ENCODE results near the gene CLSTN3. TPM values are rescaled to one million over a fixed set of nuclear protein-coding genes. Genes with fewer than 3 reads are reported as not detected.

Gene CLSTN3
- total and polyA plus RNA-seq, 2 donors (not counting 3 experiments of a cell fraction or from before 2014, with no cell fraction given) = 27.8 to 45.9 TPM

GRCh38 chr12:7101047-7101693, 29.0 kb upstream of the CLSTN3 start:
- POLR2A ChIA-PET = no interaction called here
- CTCF ChIA-PET = no interaction called here
- DNase-seq (ENCODE audit: low read depth, low spot score) (no peak), FAIRE-seq (no peak)
- no peaks in the 10 kb centered on the region for H3K9me1 ChIP-seq (replicated peaks; ENCODE audit: control insufficient read depth, extremely low read depth, insufficient read depth, low read length)
- no TSS peak for BruUV-seq (replicated peaks)
- H3K4me2 ChIP-seq (ENCODE audit: insufficient read depth, low read length) = no peak overlapping the region
- no peak overlapping the region for H3K27ac ChIP-seq (ENCODE audit: insufficient read depth, low read depth, low read length)
- no peaks in the 10 kb centered on the region for H4K20me1 ChIP-seq (replicated peaks; ENCODE audit: control insufficient read depth, extremely low read depth, insufficient read depth, low read length)
- H2AFZ ChIP-seq (ENCODE audit: low read depth, low read length) = no peak overlapping the region
- no peak overlapping the region for H3K9ac ChIP-seq (replicated peaks; ENCODE audit: extremely low read depth, insufficient read depth, low read length)
- intact Hi-C loops (cut with micrococcal nuclease) = no loop called here
- no peaks in the 10 kb centered on the region for H3K4me1 ChIP-seq (ENCODE audit: control insufficient read depth, extremely low read depth, insufficient read depth, low read length)
- H3K36me3 ChIP-seq (ENCODE audit: control insufficient read depth in 2 of 2, extremely low read depth in 1 of 2, insufficient read depth in 2 of 2, low read length in 2 of 2) = peaks cover 0 to 1% of the 10 kb centered on the region in 2 experiments
- dilution Hi-C loops (cut with MboI; ENCODE audit: extremely low pct_ligation_motif_present, low sequenced_read_pairs) = no loop called here
- TF ChIP-seq POLR2A (IDR thresholded peaks at IDR 0.05; ENCODE audit: low read depth, low read length) (no peak), POLR2AphosphoS5 (IDR thresholded peaks at IDR 0.05; ENCODE audit: insufficient read depth, low read depth, low read length) (no peak), MYC (IDR thresholded peaks at IDR 0.05; ENCODE audit: low read depth, low read length) (no peak), CTCF (IDR thresholded peaks at IDR 0.05; ENCODE audit: extremely low read depth in 1 of 2, insufficient read depth in 1 of 2, low read depth in 1 of 2, low read length in 2 of 2) (no peak), MAX (IDR thresholded peaks at IDR 0.05; ENCODE audit: insufficient read depth, insufficient read length) (no peak), FOS (IDR thresholded peaks at IDR 0.05; ENCODE audit: borderline replicate concordance, insufficient read depth, low read length) (no peak), EZH2 (IDR thresholded peaks at IDR 0.05; ENCODE audit: borderline replicate concordance, low read depth, low read length, severe bottlenecking) (no peak), GATA2 (IDR thresholded peaks at IDR 0.05; ENCODE audit: insufficient read depth, insufficient read length, low read depth, low read length) (no peak), JUN (IDR thresholded peaks at IDR 0.05; ENCODE audit: borderline replicate concordance, insufficient read depth, insufficient read length, low read depth) (no peak)
- H3K9me3 ChIP-seq (replicated peaks; ENCODE audit: control insufficient read depth, insufficient read depth, low read length) = no peaks in the 10 kb centered on the region
- no peak overlapping the region for H3K4me3 ChIP-seq (replicated peaks in 1 of 3; ENCODE audit: insufficient read depth in 1 of 3, low read depth in 1 of 3, low read length in 3 of 3)
- no peaks in the 10 kb centered on the region for H3K79me2 ChIP-seq (ENCODE audit: control insufficient read depth, insufficient read depth, low read length)
- H3K27me3 ChIP-seq (ENCODE audit: control insufficient read depth in 2 of 2, insufficient read depth in 2 of 2, low read length in 2 of 2) = no peaks in the 10 kb centered on the region

All from endothelial cell of umbilical vein (primary cell).